ENCODE data around the gene CLRN3. TPM values are rescaled to one million over a fixed set of nuclear protein-coding genes. Genes with fewer than 3 reads are reported as not detected.

CLRN3 gene
- total and polyA plus RNA-seq, 4 donors, result 0.17 to 0.36 (median 0.19) TPM

GRCh38 chr10:127834791-127835190, 58.0 kb downstream of the CLRN3 start:
- Histone ChIP-seq H3K4me1 (ENCODE audit: control insufficient read depth, insufficient read depth, low read length) (peaks cover 5% of the 10 kb centered on the region), H3K36me3 (ENCODE audit: control insufficient read depth, insufficient read depth, low read length) (no peaks in the 10 kb centered on the region), H3K27me3 (ENCODE audit: control insufficient read depth, insufficient read depth, low read length) (peaks cover 2% of the 10 kb centered on the region), H3K9me3 (ENCODE audit: control insufficient read depth, insufficient read depth, low read length) (no peaks in the 10 kb centered on the region), H3K4me3 (ENCODE audit: low read depth, low read length) (no peak overlapping the region), H3K27ac (ENCODE audit: low read depth, low read length) (no peak overlapping the region)
- no peak for DNase-seq (ENCODE audit: low read depth in 4 of 6, low spot score in 6 of 6)
- 100% methylated on average over 1 of the region's 4 CpGs for WGBS (ENCODE audit: insufficient coverage)

- Histone ChIP-seq H3K27me3 (ENCODE audit: control insufficient read depth, insufficient read depth, low read length) (peaks cover 2% of the 10 kb centered on the region), H3K9me3 (ENCODE audit: control insufficient read depth, insufficient read depth, low read length) (no peaks in the 10 kb centered on the region), H3K27ac (ENCODE audit: low read depth, low read length) (no peak overlapping the region), H3K36me3 (ENCODE audit: control insufficient read depth, insufficient read depth, low read length) (no peaks in the 10 kb centered on the region), H3K4me1 (ENCODE audit: control insufficient read depth, insufficient read depth, low read length) (peaks cover 5% of the 10 kb centered on the region), H3K4me3 (ENCODE audit: low read depth, low read length) (no peak overlapping the region)
- no peak for DNase-seq (ENCODE audit: low read depth in 4 of 6, low spot score in 6 of 6)
- 80% methylated on average over 1 of the region's 7 CpGs for WGBS (ENCODE audit: insufficient coverage)
These were observed 58.5 kb downstream of the CLRN3 start for GRCh38 chr10:127834221-127834620.

GRCh38 chr10:127833804-127834203, 58.9 kb downstream of the CLRN3 start:
- Histone ChIP-seq H3K27me3 (ENCODE audit: control insufficient read depth, insufficient read depth, low read length) (peaks cover 2% of the 10 kb centered on the region), H3K36me3 (ENCODE audit: control insufficient read depth, insufficient read depth, low read length) (no peaks in the 10 kb centered on the region), H3K9me3 (ENCODE audit: control insufficient read depth, insufficient read depth, low read length) (no peaks in the 10 kb centered on the region), H3K4me1 (ENCODE audit: control insufficient read depth, insufficient read depth, low read length) (peaks cover 5% of the 10 kb centered on the region), H3K27ac (ENCODE audit: low read depth, low read length) (no peak overlapping the region), H3K4me3 (ENCODE audit: low read depth, low read length) (no peak overlapping the region)
- DNase-seq (ENCODE audit: low read depth in 4 of 6, low spot score in 6 of 6), result no peak
- WGBS (ENCODE audit: insufficient coverage), result 86% methylated on average over 3 of the region's 7 CpGs

DNA sequence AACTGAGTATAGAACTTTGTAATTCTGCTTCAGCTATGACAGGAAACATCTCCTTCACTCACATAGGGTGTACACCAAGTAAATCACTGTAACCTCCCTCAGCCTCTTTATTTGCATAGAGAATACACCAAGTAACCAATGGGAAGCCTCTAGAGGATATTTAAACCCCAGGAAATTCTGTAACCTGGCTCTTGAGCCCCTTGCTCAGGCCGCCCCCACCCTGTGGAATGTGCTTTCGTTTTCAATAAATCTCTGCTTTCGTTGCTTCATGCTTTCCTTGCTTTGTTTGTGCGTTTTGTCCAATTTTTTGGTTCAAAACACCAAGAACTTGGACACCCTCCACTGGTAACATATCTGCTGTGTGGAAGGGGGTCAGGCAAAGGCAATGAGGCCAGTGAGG, 60.2 kb downstream of the CLRN3 start:
- Histone ChIP-seq H3K9me3 (ENCODE audit: control insufficient read depth, insufficient read depth, low read length) (no peaks in the 10 kb centered on the region), H3K4me1 (ENCODE audit: control insufficient read depth, insufficient read depth, low read length) (peaks cover 5% of the 10 kb centered on the region), H3K36me3 (ENCODE audit: control insufficient read depth, insufficient read depth, low read length) (no peaks in the 10 kb centered on the region), H3K27ac (ENCODE audit: low read depth, low read length) (no peak overlapping the region), H3K4me3 (ENCODE audit: low read depth, low read length) (no peak overlapping the region), H3K27me3 (ENCODE audit: control insufficient read depth, insufficient read depth, low read length) (peaks cover 2% of the 10 kb centered on the region)
- 65% methylated on average over 3 of the region's 4 CpGs for WGBS (ENCODE audit: insufficient coverage)
- DNase-seq (ENCODE audit: low read depth in 4 of 6, low spot score in 6 of 6), result no peak

- no peak for DNase-seq (ENCODE audit: low read depth in 4 of 6, low spot score in 6 of 6)
- H3K4me1 ChIP-seq (ENCODE audit: control insufficient read depth, insufficient read depth, low read length), result peaks cover 5% of the 10 kb centered on the region
- no peaks in the 10 kb centered on the region for H3K27me3 ChIP-seq (ENCODE audit: control insufficient read depth, insufficient read depth, low read length)
- H3K4me3 ChIP-seq (ENCODE audit: low read depth, low read length), result no peak overlapping the region
- no peaks in the 10 kb centered on the region for H3K9me3 ChIP-seq (ENCODE audit: control insufficient read depth, insufficient read depth, low read length)
- H3K36me3 ChIP-seq (ENCODE audit: control insufficient read depth, insufficient read depth, low read length), result no peaks in the 10 kb centered on the region
- no peak overlapping the region for H3K27ac ChIP-seq (ENCODE audit: low read depth, low read length)
- 63% methylated on average over 2 of the region's 4 CpGs for WGBS (ENCODE audit: insufficient coverage)
These were observed 62.3 kb downstream of the CLRN3 start for GRCh38 chr10:127830414-127830813.

Other genes with a start within 250 kb of the CLRN3 start
- under 1 TPM in 1 of 2 donors, not detected in 1; 0.17 TPM for gene FOXI2, start 155.8 kb downstream of the CLRN3 start, total RNA-seq
- under 1 TPM in 1 of 2 donors, not detected in 1; 0.06 TPM for gene FOXI2, start 155.8 kb downstream of the CLRN3 start, polyA plus RNA-seq (ENCODE audit: insufficient read length in 2 of 2)
- 10 to 100 TPM; 30.9 to 36.5 TPM for gene PTPRE, start 14.2 kb upstream of the CLRN3 start, total RNA-seq
- gene PTPRE, start 14.2 kb upstream of the CLRN3 start, polyA plus RNA-seq (ENCODE audit: insufficient read length in 2 of 2), result 10 to 100 TPM; 37.9 to 46.9 TPM
- 10 to 100 TPM in 1 of 2 donors, 1 to 10 TPM in 1; 9.3 to 22.4 TPM for gene MKI67, start 233.5 kb upstream of the CLRN3 start, total RNA-seq
- gene MKI67, start 233.5 kb upstream of the CLRN3 start, polyA plus RNA-seq (ENCODE audit: insufficient read length in 2 of 2), result 10 to 100 TPM; 23.5 to 37.4 TPM

All from spinal cord (tissue), 10 donors.